Measurements from ENCODE around the gene ALG14.
A peak's percentile ranks its signal among the peaks of the same experiment; 100 is the strongest.

ALG14 gene

GRCh38 chr1:94926126-94926914, 146.4 kb downstream of the ALG14 start:
- no peak for DNase-seq

GRCh38 chr1:94925561-94926125, 147.1 kb downstream of the ALG14 start:
- peak; percentile 76 for DNase-seq

- peak; percentile 11 for DNase-seq
These were observed 147.7 kb downstream of the ALG14 start for GRCh38 chr1:94925004-94925403.
